Measurements from ENCODE around the gene BRINP2. TPM values are rescaled to one million over a fixed set of nuclear protein-coding genes. Genes with fewer than 3 reads are reported as not detected.

Gene BRINP2
- total and polyA plus RNA-seq, 7 donors, result 0.09 to 1.4 (median 0.14) TPM; not detected in 4

GRCh38 chr1:177283380-177283779 is 112.6 kb downstream of the BRINP2 start:
- no peaks in the 10 kb centered on the region for H3K27me3 ChIP-seq
- TF ChIP-seq POLR2AphosphoS5 (IDR thresholded peaks at IDR 0.05), result no peak
- no peak for TF ChIP-seq CTCF (IDR thresholded peaks at IDR 0.05)
- no peak for TF ChIP-seq EP300 (IDR thresholded peaks at IDR 0.05)
- no peak for TF ChIP-seq POLR2A (IDR thresholded peaks at IDR 0.05)
- 92 to 93% methylated on average over 2 of the region's 2 CpGs for WGBS, 2 donors
- no peaks in the 10 kb centered on the region for H3K36me3 ChIP-seq
- H3K9me3 ChIP-seq, result no peaks in the 10 kb centered on the region
- H3K4me1 ChIP-seq, result peaks cover 0 to 16% (median 4%) of the 10 kb centered on the region in 4 donors
- no peak for DNase-seq
- no peak overlapping the region for H3K27ac ChIP-seq
- intact Hi-C loops (cut with DNase I), result no loop called here
- no peak overlapping the region for H3K4me3 ChIP-seq

GRCh38 chr1:177286396-177286795 is 115.6 kb downstream of the BRINP2 start:
- 89 to 90% methylated on average over 3 of the region's 3 CpGs for WGBS, 2 donors
- intact Hi-C loops (cut with DNase I), result no loop called here
- H3K9me3 ChIP-seq, result no peaks in the 10 kb centered on the region
- H3K36me3 ChIP-seq, result no peaks in the 10 kb centered on the region
- no peak overlapping the region for H3K4me3 ChIP-seq
- DNase-seq, result no peak
- no peaks in the 10 kb centered on the region for H3K27me3 ChIP-seq
- TF ChIP-seq EP300 (IDR thresholded peaks at IDR 0.05) (no peak), POLR2AphosphoS5 (IDR thresholded peaks at IDR 0.05) (no peak), POLR2A (IDR thresholded peaks at IDR 0.05) (no peak), CTCF (IDR thresholded peaks at IDR 0.05) (no peak)
- no peak overlapping the region for H3K27ac ChIP-seq
- no peaks in the 10 kb centered on the region for H3K4me1 ChIP-seq

- Histone ChIP-seq H3K27ac (no peak overlapping the region), H3K9me3 (no peaks in the 10 kb centered on the region), H3K4me3 (no peak overlapping the region), H3K4me1 (no peaks in the 10 kb centered on the region), H3K27me3 (no peaks in the 10 kb centered on the region), H3K36me3 (no peaks in the 10 kb centered on the region)
- DNase-seq, result no peak
- TF ChIP-seq CTCF (IDR thresholded peaks at IDR 0.05), result no peak
- TF ChIP-seq EP300 (IDR thresholded peaks at IDR 0.05), result no peak
- TF ChIP-seq POLR2AphosphoS5 (IDR thresholded peaks at IDR 0.05), result no peak
- TF ChIP-seq POLR2A (IDR thresholded peaks at IDR 0.05), result no peak
- intact Hi-C loops (cut with DNase I), result no loop called here
These were observed 116.5 kb downstream of the BRINP2 start for GRCh38 chr1:177287270-177287669.

GRCh38 chr1:177287994-177288393 is 117.2 kb downstream of the BRINP2 start:
- intact Hi-C loops (cut with DNase I), result no loop called here
- no peak for TF ChIP-seq CTCF (IDR thresholded peaks at IDR 0.05)
- TF ChIP-seq POLR2AphosphoS5 (IDR thresholded peaks at IDR 0.05), result no peak
- TF ChIP-seq EP300 (IDR thresholded peaks at IDR 0.05), result no peak
- TF ChIP-seq POLR2A (IDR thresholded peaks at IDR 0.05), result no peak

GRCh38 chr1:177289532-177289931 is 118.8 kb downstream of the BRINP2 start:
- no peak overlapping the region for H3K4me3 ChIP-seq
- H3K27ac ChIP-seq, result no peak overlapping the region
- 84 to 90% methylated on average over 2 of the region's 2 CpGs for WGBS, 2 donors
- no peaks in the 10 kb centered on the region for H3K36me3 ChIP-seq
- H3K9me3 ChIP-seq, result no peaks in the 10 kb centered on the region
- H3K27me3 ChIP-seq, result no peaks in the 10 kb centered on the region
- TF ChIP-seq EP300 (IDR thresholded peaks at IDR 0.05) (no peak), POLR2AphosphoS5 (IDR thresholded peaks at IDR 0.05) (no peak), POLR2A (IDR thresholded peaks at IDR 0.05) (no peak), CTCF (IDR thresholded peaks at IDR 0.05) (no peak)
- H3K4me1 ChIP-seq, result no peaks in the 10 kb centered on the region
- intact Hi-C loops (cut with DNase I), result no loop called here
- DNase-seq, result no peak

More at GRCh38 chr1:177287994-177288393, 117.2 kb downstream of the BRINP2 start:
- H3K36me3 ChIP-seq, result no peaks in the 10 kb centered on the region
- WGBS, 2 donors, result 44 to 49% methylated on average over 2 of the region's 2 CpGs
- H3K4me3 ChIP-seq, result no peak overlapping the region
- DNase-seq, result no peak
- H3K4me1 ChIP-seq, result no peaks in the 10 kb centered on the region
- no peak overlapping the region for H3K27ac ChIP-seq
- H3K27me3 ChIP-seq, result no peaks in the 10 kb centered on the region
- no peaks in the 10 kb centered on the region for H3K9me3 ChIP-seq

All from sigmoid colon (tissue), 7 donors.